HG03039 (cell line): ENCODE results near the gene ESM1.
"Not testable (repeated sequence)": the region's sequence is repeated elsewhere in the genome, so short reads cannot be mapped to it uniquely, and the experiment has no call there.

ENCODE experiments used
- ATAC-seq: cut with Tn5 transposase; IDR thresholded peaks from one replicate; pipeline ENCODE4 v1.9.1; 2021; ENCODE audit warnings: mild to moderate bottlenecking, moderate library complexity; ENCODE audit not compliant: unreplicated experiment

Gene ESM1, protein sequence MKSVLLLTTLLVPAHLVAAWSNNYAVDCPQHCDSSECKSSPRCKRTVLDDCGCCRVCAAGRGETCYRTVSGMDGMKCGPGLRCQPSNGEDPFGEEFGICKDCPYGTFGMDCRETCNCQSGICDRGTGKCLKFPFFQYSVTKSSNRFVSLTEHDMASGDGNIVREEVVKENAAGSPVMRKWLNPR

DNA sequence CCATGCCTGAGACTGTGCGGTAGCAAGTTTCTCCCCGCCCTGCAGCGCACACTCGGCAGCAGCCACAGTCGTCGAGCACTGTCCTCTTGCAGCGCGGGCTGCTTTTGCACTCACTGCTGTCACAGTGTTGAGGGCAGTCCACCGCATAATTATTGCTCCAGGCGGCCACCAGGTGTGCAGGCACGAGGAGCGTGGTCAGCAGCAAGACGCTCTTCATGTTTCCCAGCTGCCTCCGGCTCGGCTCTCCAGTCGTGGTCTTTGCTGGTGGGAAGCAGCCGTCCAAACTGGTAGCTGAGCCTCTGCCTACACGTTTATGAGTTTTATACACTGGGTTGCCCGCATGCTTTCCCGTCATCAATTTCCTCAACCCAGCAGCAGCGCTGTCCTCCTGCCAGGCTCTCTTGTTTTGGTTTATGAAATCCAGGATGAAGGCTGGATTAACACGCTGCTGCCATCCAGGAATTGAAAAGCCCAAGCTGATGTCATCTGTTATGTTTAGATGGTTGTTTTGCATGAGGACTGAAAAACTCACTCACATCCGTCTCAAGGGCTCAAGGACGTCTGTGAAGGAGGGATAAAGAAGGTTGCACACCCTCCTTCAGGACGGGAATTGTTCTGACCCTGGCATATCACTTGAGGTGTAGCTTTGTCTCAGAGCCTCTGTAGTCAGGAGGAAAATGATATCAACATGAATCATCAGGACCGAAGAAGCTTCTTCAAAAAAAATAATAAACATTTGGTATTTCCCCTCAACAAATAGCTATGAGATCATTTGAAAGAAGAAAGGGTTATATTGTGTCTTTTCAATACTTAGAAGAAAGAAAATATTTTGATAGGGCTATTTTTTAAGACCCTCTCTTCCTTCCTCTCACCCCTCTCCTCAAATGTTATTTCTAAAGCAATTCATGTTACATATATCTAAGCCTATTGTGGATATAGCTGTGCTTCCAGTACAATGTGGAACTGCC, at the start of gene ESM1:
ESM1 (minus strand) TSS at position 293 of the 968 bp plus-strand sequence; CDS start at position 217, 76 bp downstream.
- ATAC-seq = no peak

DNA sequence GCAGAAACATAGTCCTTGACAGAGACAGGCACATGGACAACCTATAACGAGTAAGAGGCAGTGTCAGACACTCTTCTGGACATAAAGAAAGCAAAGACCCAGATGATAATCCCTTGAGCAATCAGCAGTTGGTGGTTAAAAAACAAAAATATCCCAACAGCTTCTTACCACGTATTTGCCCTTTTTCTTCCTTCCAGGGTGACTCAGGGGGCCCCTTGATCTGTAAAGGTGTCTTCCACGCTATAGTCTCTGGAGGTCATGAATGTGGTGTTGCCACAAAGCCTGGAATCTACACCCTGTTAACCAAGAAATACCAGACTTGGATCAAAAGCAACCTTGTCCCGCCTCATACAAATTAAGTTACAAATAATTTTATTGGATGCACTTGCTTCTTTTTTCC, 48.2 kb upstream of the ESM1 start:
- ATAC-seq = no peak

DNA sequence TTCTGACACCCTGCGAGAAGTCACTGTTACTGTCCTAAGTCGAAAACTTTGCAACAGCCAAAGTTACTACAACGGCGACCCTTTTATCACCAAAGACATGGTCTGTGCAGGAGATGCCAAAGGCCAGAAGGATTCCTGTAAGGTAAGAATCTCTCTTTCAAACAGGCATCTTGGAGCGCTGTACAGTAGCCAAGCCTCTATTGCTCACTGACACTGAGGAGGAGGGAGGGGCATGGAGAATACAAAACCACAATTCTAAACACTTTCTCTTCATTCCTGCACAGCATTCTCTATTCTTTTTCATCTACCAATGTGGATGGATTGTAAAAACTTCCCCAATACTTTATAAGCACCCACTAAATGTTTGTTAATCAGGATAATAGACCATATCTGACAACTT, 46.1 kb upstream of the ESM1 start:
- no peak for ATAC-seq

DNA sequence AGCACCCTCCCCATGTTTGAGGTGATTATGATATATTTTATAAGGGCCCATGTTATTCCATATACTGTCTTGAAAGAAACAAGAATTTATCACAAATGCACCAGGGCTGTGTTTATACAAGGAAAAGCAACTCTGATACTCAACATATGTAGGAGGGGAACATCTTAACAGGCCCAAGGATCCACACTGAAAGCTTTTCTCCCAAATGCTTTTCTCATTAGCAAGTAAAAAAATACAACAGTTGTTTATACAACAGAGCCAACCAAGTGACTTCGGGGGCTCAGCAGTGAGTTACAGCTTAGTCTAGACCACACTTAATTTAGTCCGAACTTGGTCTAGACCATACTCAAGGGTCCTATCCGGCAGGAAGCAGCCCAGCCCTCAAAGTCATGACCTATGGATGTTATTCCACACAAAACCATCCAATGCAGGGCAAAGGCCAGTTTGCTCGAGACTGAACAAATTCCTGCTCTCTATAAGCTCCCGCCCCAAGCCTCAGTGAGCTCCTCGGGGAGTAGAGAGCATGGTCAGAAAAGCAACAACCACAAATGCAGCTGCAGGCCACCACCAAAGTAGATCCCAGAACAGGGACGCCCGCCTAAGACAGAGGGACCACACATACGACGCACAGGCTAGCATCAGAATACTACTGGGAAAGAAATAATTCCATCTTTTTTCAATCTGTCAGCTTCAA, 45.4 kb upstream of the ESM1 start:
- no peak for ATAC-seq

DNA sequence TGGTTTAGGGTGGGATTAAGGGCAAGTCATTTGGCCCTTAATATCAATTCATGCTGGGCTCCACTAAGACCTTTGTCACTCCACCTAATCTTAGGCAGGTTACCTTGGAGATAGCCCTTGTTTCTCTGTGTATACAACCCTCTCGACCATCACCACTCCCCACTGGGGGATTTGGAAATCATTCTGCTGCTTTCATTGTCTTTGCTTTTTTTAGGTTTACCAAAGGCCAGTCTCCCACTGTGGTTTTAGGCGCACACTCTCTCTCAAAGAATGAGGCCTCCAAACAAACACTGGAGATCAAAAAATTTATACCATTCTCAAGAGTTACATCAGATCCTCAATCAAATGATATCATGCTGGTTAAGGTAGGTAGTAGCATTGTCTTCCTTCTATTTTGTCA, 44.8 kb upstream of the ESM1 start:
- no peak for ATAC-seq

DNA sequence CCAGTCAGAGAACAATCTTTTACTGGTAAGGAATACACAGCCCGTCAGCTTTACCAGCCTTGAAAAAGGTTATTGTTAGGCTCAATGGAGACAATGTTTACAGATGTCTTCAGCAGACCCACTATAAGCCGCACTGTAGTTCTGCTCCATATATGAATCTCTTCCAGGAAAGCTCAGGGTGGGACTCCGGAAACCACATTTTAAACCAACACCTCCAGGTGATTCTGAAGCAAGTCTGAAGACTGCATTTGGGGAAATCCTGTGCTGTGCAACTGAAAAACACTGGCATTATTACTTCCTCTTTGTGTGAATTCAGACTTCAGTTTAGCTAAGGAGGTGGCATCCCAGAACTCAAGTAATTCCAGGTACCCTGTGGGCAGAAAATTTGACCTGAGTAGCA, 42.2 kb upstream of the ESM1 start:
- ATAC-seq = no peak

DNA sequence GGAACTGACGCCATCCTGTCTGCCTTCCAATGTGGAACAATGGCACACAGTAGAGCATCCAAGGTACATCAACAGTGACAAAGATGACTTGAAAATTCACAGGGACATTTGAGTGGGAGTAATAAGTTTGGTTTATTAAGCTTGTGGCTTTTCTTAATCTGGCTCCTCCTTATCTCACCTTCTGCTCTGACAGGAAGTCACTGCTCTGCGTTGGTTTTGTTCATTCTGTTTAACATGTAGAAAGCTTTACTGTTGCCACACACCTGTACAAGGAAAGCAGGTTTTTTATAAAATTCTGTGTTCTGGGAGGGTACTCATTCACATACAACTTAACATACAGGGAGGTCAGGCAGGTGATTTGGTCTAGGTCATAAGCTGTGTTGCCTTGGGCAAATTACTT, 37.1 kb upstream of the ESM1 start:
- no peak for ATAC-seq

DNA sequence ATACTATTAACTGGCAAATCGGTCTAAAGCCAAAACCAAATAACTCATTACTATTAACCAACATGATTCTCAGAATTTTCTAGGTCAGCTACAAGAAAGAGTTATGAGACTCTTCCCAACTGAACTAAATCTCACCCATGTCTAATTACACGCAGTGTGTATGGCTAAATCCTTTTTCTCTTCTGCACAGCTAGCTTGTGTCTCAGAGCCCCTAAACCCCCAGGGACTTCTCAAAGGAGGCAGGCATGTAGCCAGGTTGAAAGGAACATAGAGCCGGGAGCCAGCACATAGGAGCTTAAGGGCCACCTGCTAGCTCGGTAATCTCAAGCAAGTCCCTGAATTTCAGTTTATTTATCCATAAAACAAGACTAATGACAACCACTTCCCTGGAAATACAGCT, 36.4 kb upstream of the ESM1 start:
- ATAC-seq = no peak

DNA sequence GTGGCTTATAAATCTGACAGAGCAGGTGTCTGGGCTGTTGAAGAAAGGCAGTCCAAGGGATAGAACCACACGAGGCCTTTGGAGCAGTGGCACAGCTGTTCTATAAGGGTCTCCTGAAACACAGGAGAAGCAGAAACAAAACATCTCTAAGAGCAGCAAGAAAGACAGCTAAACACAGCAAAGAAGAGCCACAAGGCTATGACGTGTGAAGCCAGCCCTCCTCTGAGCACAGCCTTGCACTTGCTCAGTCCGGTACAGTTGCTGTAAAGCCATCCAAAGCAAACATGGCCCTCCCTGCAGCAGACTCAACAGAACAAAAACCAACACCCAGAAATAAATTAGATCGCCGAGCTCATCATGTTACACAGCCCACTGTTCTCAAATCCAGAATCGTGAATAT, 36.0 kb upstream of the ESM1 start:
- ATAC-seq = no peak

DNA sequence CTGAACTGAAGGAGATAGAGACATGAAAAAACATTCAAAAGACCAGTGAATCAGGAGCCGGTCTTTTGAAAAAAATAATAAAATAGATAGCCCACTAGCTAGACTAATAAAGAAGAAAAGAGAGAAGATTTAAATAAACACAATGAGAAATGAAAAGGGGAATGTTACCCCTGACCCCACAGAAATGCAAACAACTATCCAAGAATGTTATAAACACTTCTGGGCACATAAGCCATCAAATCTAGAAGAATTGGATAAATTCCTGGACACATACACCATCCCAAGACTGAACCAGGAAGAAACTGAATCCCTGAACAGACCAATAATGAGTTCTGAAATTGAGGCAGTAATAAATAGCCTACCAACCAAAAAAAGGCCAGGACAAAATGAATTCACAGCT, 24.8 kb upstream of the ESM1 start:
- ATAC-seq = not testable (repeated sequence)

DNA sequence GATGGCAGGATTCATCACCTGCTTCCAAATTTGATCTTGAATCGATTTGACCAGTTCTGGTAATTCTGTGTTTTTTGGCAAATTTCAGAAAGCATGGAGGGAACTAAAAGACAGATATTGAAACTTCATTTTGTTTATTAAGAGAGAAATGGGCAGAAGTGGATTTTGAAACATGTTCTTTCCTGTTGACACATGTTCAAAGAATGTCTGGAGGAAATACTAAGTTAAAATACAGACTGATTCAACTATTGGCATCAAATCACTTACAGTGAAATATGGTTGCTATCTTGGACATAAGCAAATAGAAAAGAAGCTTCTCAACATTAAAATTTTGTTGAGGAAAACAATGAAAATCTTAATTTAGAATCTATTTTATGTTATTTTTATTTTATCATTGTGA, 19.3 kb upstream of the ESM1 start:
- ATAC-seq = no peak

DNA sequence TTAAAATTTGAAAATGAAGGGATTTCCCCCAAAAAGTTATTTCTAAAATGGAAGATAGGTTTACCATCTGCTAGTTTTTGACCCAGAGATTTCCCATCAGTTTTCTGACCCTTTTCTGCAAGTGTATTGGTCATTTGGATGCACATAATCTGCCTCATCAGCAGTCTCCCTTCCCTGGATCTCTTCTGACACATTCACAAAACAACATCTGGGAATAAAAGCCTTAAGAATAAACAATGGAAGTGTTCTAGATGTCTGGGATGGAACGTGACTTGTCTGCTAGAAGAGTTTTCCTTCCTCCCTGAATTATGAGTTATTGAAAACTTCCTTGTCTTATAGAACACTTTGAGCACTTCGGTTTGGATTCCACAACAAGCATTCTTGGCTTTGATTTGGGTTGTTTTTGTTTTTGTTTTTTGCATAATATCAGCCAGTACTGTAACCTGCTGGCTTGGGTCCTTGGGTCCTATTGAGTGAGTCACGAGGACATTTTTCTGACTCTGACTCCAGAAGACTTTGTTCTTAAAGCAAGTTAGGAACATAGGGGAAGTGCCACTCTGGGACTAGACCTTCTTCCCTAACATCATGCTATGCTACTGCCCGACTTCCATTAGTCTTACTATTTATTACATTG, 18.2 kb upstream of the ESM1 start:
- ATAC-seq = no peak

DNA sequence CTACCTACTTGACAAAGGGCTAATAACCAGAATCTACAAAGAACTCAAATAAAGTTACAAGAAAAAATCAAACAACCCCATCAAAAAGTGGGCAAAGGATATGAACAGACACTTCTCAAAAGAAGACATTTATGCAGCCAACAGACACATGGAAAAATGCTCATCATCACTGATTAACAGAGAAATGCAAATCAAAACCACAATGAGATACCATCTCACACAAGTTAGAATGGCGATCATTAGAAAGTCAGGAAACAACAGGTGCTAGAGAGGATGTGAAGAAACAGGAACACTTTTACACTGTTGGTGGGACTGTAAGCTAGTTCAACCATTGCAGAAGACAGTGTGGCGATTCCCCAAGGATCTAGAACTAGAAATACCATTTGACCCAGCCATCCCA, 16.8 kb upstream of the ESM1 start:
- not testable (repeated sequence) for ATAC-seq

DNA sequence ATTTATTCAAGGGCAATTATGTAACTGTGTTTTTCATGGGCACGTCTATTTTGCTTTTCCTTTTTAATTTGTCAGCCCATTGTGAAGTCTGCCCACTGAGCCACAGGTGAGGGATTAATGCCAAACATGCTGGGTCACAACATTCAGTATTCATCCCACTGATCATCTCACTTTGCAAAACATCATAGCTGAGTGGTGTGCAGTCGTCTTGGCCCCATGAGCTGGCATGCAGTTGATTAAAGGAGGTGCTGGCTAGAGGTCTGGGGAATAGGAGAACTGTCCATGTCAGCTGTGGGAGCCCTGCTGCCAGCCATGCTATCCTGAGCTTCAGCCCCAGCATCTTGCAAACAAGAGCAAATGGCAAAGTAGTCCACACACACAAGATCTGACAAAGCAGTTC, 11.7 kb upstream of the ESM1 start:
- ATAC-seq = no peak

DNA sequence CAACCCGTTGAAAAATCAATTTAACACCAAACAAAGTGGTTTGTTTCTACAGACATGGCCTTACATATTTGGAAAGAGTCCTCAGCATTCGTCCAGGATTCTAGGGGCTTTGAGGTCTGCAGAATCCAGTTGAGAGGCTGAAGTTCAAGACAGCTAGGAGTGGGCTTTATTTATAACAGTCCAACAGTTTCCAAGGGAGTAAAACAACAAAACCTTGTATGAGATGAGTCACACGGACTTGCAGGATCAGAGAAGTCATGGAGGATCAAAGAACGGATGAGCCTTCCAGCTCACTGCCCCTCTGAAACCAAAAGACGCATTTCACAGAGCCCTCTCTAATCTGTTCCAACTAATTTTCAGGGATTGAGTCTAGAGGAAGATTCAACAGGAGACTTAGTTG, 11.1 kb upstream of the ESM1 start:
- no peak for ATAC-seq

DNA sequence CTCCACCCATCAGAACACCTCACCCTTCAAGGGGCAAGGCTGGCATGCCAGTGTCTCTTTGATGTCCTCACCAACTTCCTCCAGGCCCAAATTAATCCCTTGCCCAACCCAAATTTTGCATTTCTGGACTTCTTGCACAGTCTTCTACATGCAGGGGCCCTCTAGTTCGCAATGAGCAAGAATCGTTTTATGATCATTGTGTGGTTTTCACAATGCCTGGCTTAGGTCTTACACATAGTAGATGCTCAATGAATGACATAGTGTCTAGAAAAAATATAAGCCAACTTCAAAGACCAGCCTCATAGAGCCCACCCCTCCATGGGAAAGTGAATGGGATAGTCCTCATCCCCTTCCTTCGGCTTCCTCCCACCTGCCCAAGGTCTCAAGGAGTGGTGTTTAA, 9.8 kb upstream of the ESM1 start:
- ATAC-seq = no peak

DNA sequence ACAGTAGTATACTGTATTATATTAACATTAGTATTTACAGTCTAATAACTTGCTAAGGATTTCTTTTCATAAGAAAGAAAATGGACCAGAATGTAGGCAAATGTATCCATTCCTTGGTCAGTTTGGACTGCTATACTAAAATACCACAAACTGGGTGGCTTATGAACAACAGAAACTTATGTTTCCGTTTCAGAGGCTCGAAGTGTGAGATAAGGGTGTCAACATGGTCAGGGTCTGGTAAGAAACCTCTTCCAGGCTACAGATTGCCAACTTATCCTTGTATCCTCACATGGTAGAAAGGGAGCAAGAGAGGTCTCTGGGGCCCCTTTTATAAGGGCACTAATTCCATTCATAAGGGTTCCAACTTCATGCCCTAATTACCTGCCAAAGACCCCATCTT, 9.2 kb upstream of the ESM1 start:
- no peak for ATAC-seq

DNA sequence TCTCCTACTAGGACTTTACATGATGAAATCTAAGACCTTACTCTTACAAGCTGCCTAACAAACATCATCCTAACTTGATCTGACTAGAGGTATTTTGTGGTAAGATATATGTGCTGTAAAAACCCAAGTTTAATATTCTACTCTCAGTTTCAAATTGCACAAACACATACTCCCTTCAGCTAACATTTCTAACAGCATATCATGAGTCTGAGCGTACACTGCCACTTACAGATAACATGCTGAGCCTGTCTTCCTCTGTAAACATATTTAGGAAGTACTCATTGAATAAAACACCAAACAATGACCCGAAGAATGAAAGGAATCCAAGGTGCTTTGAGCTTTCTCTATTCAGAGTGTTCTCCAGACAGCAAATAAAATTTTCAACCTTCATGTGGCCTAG, 7.9 kb upstream of the ESM1 start:
- no peak for ATAC-seq

DNA sequence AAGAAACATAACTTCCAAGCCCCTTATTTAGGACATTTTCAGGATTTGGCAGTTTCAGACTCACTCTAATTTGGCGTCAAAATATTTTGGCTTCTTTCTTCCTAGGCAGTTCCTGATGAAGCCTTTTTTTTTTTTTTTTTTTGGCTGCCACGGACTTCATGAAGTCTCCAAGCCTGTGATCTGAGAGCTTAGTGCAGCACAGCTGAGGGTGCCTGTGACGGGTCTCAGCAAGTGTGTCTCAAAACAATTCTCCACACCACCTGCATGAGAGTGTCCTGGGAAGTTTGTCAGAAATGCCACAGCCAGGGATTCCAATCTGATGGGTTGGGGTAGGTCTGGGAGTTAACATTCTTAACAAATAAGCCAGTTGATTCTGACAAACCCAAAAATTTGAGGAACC, 6.0 kb upstream of the ESM1 start:
- ATAC-seq = no peak

DNA sequence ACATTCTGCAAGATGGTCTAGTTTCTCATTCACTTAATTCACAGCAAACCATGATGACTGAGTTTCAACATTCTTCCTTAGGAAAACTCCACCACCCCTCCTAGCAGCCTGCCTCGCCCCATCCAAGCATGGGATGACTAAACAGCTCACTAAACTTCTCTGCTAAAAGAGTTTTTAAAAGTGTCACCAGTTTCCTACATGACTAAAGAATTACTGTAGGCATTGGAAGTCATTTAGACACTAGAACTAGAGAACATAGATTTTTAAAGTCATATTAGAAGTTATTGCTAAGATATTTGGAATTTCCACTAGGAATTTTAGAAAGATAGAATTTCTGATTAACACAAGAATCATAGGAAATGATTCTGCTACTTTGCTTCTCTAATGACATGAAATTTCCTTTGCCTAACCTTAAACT, 5.5 kb upstream of the ESM1 start:
- ATAC-seq = no peak

DNA sequence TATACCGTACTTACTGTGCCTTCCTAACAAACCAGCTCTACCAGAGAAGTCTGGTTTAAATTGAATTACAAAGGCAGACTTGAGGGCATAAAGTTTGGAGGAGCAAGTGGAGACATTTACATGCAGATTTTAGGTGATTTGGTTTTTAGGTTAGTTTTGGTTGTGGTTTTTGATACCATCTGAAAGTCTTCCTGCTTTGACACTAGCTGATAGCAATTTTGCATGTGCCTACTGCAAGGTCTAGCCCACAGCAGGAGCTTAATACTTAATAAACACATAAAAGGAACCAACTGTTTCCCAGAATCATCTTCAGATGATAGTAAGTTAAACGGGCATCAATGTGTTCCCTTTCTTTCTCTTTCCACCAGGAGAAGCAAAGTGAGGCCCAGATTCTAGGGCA, 3.4 kb upstream of the ESM1 start:
- ATAC-seq = no peak
